GM12878 (cell line): ENCODE results near the gene MBNL1. TPM values are rescaled to one million over a fixed set of nuclear protein-coding genes. Genes with fewer than 3 reads are reported as not detected.

Experiments used
- BCL11A ChIP-seq: IDR thresholded peaks from 2 replicates; pipeline ENCODE4 v1.6.1; 2011; ENCODE audit warnings: low read depth, low read length
- BCL3 ChIP-seq: IDR thresholded peaks from 2 replicates; pipeline ENCODE4 v1.6.1; 2011; ENCODE audit warnings: borderline replicate concordance, low read depth, mild to moderate bottlenecking, moderate library complexity, low read length; ENCODE audit not compliant: insufficient read depth, poor library complexity, severe bottlenecking
- BCLAF1 ChIP-seq: fragments of 450-650 bp; IDR thresholded peaks from 2 replicates; pipeline ENCODE4 v1.6.1; 2017; ENCODE audit warnings: antibody characterized with exemption, mild to moderate bottlenecking, moderate library complexity
- CHD2 ChIP-seq: IDR thresholded peaks from 2 replicates; pipeline ENCODE4 v1.6.1; 2011; ENCODE audit warnings: low read depth, low read length, improper control_type of control experiment, borderline replicate concordance
- IKZF2 ChIP-seq, 2 experiments: fragments of 450-650 bp; IDR thresholded peaks; 2 replicates each; pipeline ENCODE4 v1.6.1; 2017; ENCODE audit warnings: mild to moderate bottlenecking in 2 of 2, moderate library complexity in 2 of 2
- IRF4 ChIP-seq: IDR thresholded peaks from 2 replicates; pipeline ENCODE4 v1.6.1; 2011; ENCODE audit warnings: low read depth, low read length
- JUNB ChIP-seq: IDR thresholded peaks from 2 replicates; pipeline ENCODE4 v1.6.1; 2016; ENCODE audit warnings: antibody characterized with exemption, mild to moderate bottlenecking
- JUND ChIP-seq: IDR thresholded peaks from 2 replicates; pipeline ENCODE4 v1.6.1; 2012; ENCODE audit warnings: low read depth, mild to moderate bottlenecking, low read length, improper control_type of control experiment, moderate library complexity
- MLLT1 ChIP-seq: fragments of 450-650 bp; IDR thresholded peaks from 2 replicates; pipeline ENCODE4 v1.6.1; 2016; ENCODE audit warnings: mild to moderate bottlenecking
- MXI1 ChIP-seq: fragments of 150-350 bp; IDR thresholded peaks from 2 replicates; pipeline ENCODE4 v1.6.1; 2011; ENCODE audit warnings: low read depth, mild to moderate bottlenecking, inconsistent platforms, low read length, improper control_type of control experiment
- NBN ChIP-seq: fragments of 450-650 bp; IDR thresholded peaks from 2 replicates; pipeline ENCODE4 v1.6.1; 2016
- NFIC ChIP-seq: IDR thresholded peaks from 2 replicates; pipeline ENCODE4 v1.6.1; 2012; ENCODE audit warnings: low read depth, mild to moderate bottlenecking, inconsistent platforms, low read length, moderate library complexity
- NFXL1 ChIP-seq: fragments of 450-650 bp; IDR thresholded peaks from 2 replicates; pipeline ENCODE4 v1.6.1; 2017; ENCODE audit warnings: antibody characterized with exemption, mild to moderate bottlenecking, borderline replicate concordance
- NFYB ChIP-seq: IDR thresholded peaks from 2 replicates; pipeline ENCODE4 v1.6.1; 2011; ENCODE audit warnings: low read depth, mild to moderate bottlenecking, low read length, improper control_type of control experiment, moderate library complexity; ENCODE audit not compliant: insufficient read depth
- NR2F1 ChIP-seq: fragments of 450-650 bp; conservative IDR thresholded peaks from 2 replicates; pipeline ENCODE4 v1.6.1; 2017; ENCODE audit warnings: mild to moderate bottlenecking
- PRDM15 ChIP-seq: fragments of 450-650 bp; formaldehyde crosslinking; IDR thresholded peaks from 2 replicates; pipeline ENCODE4 v1.4.0; 2020; ENCODE audit warnings: mild to moderate bottlenecking, moderate library complexity
- RB1 ChIP-seq: fragments of 450-650 bp; formaldehyde crosslinking; IDR thresholded peaks from 2 replicates; pipeline ENCODE4 v1.6.1; 2017; ENCODE audit warnings: mild to moderate bottlenecking, borderline replicate concordance
- RUNX3 ChIP-seq: IDR thresholded peaks from 2 replicates; pipeline ENCODE4 v1.6.1; 2012; ENCODE audit warnings: low read length, inconsistent platforms
- TCF3 ChIP-seq: IDR thresholded peaks from 2 replicates; pipeline ENCODE4 v1.6.1; 2012; ENCODE audit warnings: low read depth, mild to moderate bottlenecking, low read length, borderline replicate concordance; ENCODE audit not compliant: insufficient read depth
- WRNIP1 ChIP-seq: IDR thresholded peaks from 2 replicates; pipeline ENCODE4 v1.6.1; 2011; ENCODE audit warnings: low read depth, low read length, improper control_type of control experiment, borderline replicate concordance
- ZNF274 ChIP-seq: IDR thresholded peaks from one replicate; pipeline ENCODE4 v1.8.0; 2011; ENCODE audit not compliant: insufficient read length, insufficient read depth
- polyA plus RNA-seq, 11 experiments: library from polyadenylated mRNA; depleted of rRNA in 4 of 11; unstranded in 6 of 11; stranded (reverse) in 5 of 11; fragments of >200 nt; fragmentation: Nextera tagmentation in 4 of 11; fragmentation: Illumina TruSeq in 1 of 11; extraction: Ambion mirVana in 4 of 11; extraction: Trizol in 1 of 11; gene quantifications; 1 replicate in 1 of 11; 2 replicates in 10 of 11; pipeline versions ENCODE4 v1.2.1 to v1.2.3, GENCODE V29; 2011 to 2016; ENCODE audit warnings: inconsistent platforms in 2 of 11, missing spikeins in 2 of 11, low read depth in 1 of 11
- total RNA-seq, 4 experiments: library from RNA; depleted of rRNA in 3 of 4; stranded (reverse); fragments of >200 nt in 3 of 4; fragmentation: Illumina TruSeq in 1 of 4; extraction: Trizol in 1 of 4; gene quantifications; 2 replicates each; pipeline versions ENCODE4 v1.2.1 to v1.2.3, GENCODE V29; 2013 to 2021

MBNL1 gene
- total and polyA plus RNA-seq, 10 of the 15 experiments (the other 5 are each of a cell fraction or from before 2014, with no cell fraction given) = 59.6 to 337 (median 143) TPM

- TF ChIP-seq IRF4 (0 out of 2 replicates have a peak, but pooled peaks have one; percentile 29), NR2F1 (no peak), PRDM15 (CRISPR knock-in tag) (no peak), ZNF274 (no peak), NFYB (no peak), RB1 (no peak), NFXL1 (no peak), MXI1 (0 out of 2 replicates have a peak, but pooled peaks have one; percentile 36), NBN (no peak), NFIC (peak; percentile 44; the same call in 1 of the 2 replicates), TCF3 (no peak), IKZF2 (IDR thresholded peaks at IDR 0.05) (peak; percentile 50 to 74), BCLAF1 (no peak), JUNB (no peak), RUNX3 (peak; percentile 28; the same call in 1 of the 2 replicates), JUND (no peak), WRNIP1 (no peak), BCL11A (0 out of 2 replicates have a peak, but pooled peaks have one; percentile 31), BCL3 (no peak), MLLT1 (peak; percentile 50; the same call in 1 of the 2 replicates), CHD2 (no peak)
These were observed 55.1 kb downstream of the MBNL1 start (continued) for GRCh38 chr3:152323834-152324233.
